Mucosa of descending colon (tissue), 3 donors: Measurements from ENCODE around the gene STN1. TPM values are rescaled to one million over a fixed set of nuclear protein-coding genes. Genes with fewer than 3 reads are reported as not detected.
A peak's percentile ranks its signal among the peaks of the same experiment; 100 is the strongest.
"Not testable (repeated sequence)": the region's sequence is repeated elsewhere in the genome, so short reads cannot be mapped to it uniquely, and the experiment has no call there.

Source experiments
- ATAC-seq: fragments of 200-7000 bp; cut with Tn5 transposase; one replicate; pipeline ENCODE4 v1.9.1; 2020; ENCODE audit warnings: mild to moderate bottlenecking, moderate library complexity
- DNase-seq, 3 donors: peaks; one replicate each; pipeline ENCODE4 v3.0.0-alpha.2; 2020
- H3K36me3 ChIP-seq: fragments of 200-600 bp; one replicate; pipeline ENCODE4 v1.8.0; 2021; ENCODE audit warnings: low read depth, mild to moderate bottlenecking
- H3K4me1 ChIP-seq: fragments of 200-600 bp; one replicate; pipeline ENCODE4 v1.8.0; 2021; ENCODE audit warnings: low read depth, mild to moderate bottlenecking
- H3K4me3 ChIP-seq: fragments of 200-600 bp; one replicate; pipeline ENCODE4 v1.8.0; 2021; ENCODE audit warnings: mild to moderate bottlenecking
- H3K9me3 ChIP-seq: fragments of 200-600 bp; one replicate; pipeline ENCODE4 v1.8.0; 2021; ENCODE audit warnings: mild to moderate bottlenecking
- CTCF ChIP-seq: fragments of 200-600 bp; IDR thresholded peaks from one replicate; pipeline ENCODE4 v1.8.0; 2022; ENCODE audit warnings: antibody characterized with exemption, mild to moderate bottlenecking
- intact Hi-C, 2 donors: fragments of 100-400 bp; cut with DNase I in 1 of 2; cut with micrococcal nuclease in 1 of 2; formaldehyde crosslinking; loops; one replicate each; pipeline versions ENCODE4 v1.11.0 to v1.11.1; 2022; cut with DNase I, micrococcal nuclease
- total RNA-seq, 3 donors: library from RNA; stranded (reverse); fragmentation: NEBNext Ultra II Directional in 2 of 3; extraction: Animal tissue kit (Norgen Biotek cat#: 25700) in 2 of 3; gene quantifications; one replicate each; pipeline versions ENCODE4 v1.2.1 to v1.2.4, GENCODE V29; 2021 to 2023
- donor health status: DM: no; HTN: no; CAD: no; lungs with moderate emphysema.
- donor health status: DM: no; HTN: no; CAD: no.
- donor health status: DM: no; HTN: yes; CAD: no.

STN1 gene
- total RNA-seq, 3 donors from 2014 or later = 18.8 to 25.2 (median 20.7) TPM

GRCh38 chr10:103847346-103847745, 70.6 kb downstream of the STN1 start:
- Histone ChIP-seq H3K36me3 (no peaks in the 10 kb centered on the region), H3K9me3 (no peaks in the 10 kb centered on the region), H3K4me3 (no peak overlapping the region), H3K4me1 (peaks cover 69% of the 10 kb centered on the region)
- DNase-seq (no peak), ATAC-seq (no peak)
- intact Hi-C loops = no loop called here
- no peak for TF ChIP-seq CTCF

DNA sequence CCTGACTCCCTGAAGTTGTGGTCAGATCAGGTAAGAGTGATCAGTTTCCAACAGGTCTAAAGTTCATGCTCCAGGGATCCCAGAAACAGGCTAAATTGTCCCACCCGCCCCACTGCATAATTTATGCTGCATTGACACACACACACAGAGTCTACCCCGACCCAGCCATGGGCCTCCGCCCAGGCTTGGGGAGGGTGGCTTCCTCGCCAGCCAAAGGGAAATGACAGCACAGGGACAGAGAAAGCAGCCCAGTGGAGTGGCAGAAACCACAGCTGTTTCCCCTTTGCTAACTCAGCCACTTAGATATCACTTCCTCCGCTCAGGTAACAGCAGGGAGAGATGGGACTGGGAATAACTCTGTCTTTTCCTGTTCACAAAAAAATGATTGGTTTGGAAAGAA, 72.0 kb downstream of the STN1 start:
- peak; percentile 68 for ATAC-seq
- intact Hi-C loops = no loop called here
- peaks cover 64% of the 10 kb centered on the region for H3K4me1 ChIP-seq
- no peaks in the 10 kb centered on the region for H3K9me3 ChIP-seq
- H3K36me3 ChIP-seq = no peaks in the 10 kb centered on the region
- no peak for TF ChIP-seq CTCF
- DNase-seq = peak; percentile 58 to 77 (median 71)
- H3K4me3 ChIP-seq = no peak overlapping the region

- H3K9me3 ChIP-seq, intact Hi-C loops, H3K36me3 ChIP-seq, H3K4me3 ChIP-seq, ATAC-seq, DNase-seq: not testable (repeated sequence)
- H3K4me1 ChIP-seq = peaks cover 65% of the 10 kb centered on the region
Observed at GRCh38 chr10:103845346-103845745, 72.6 kb downstream of the STN1 start.

DNA sequence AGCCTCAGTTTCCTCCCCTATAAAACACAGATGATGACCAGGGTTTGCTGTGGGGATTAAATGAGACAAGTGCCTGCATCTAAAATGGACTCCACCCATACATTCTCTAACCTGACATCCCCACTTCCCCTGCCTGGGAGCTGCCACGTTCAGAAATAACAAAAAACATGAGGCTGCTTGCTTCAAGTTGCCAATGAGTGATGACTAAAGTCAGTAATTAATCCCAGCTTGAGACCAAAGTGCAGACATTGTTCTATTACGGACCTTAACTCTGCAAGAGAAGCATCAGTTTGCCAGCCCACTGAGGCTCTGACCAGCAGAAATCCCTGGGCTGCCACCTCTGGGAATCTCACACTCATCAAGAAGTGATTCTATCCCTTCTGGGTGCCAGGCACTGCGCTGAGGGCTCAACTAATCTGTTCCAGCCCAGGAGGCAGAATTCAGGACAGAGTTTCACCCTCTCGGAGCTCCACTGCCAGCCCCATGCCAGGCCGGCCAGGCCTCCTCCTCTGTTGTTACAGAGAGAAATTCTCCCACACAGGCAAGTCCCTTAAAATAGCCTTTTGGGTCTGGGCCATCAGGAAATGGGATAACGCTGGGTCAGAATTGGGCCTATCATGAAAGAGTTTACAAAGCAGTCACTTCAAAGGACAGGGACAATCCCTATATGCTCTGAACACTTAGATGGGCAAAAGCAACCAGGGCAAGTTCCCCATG, 74.0 kb downstream of the STN1 start:
- Histone ChIP-seq H3K4me1 (peaks cover 65% of the 10 kb centered on the region), H3K9me3 (no peaks in the 10 kb centered on the region), H3K36me3 (no peaks in the 10 kb centered on the region), H3K4me3 (no peak overlapping the region)
- peak; percentile 19 for ATAC-seq
- no peak for DNase-seq
- intact Hi-C loops = no loop called here
- TF ChIP-seq CTCF = no peak

DNA sequence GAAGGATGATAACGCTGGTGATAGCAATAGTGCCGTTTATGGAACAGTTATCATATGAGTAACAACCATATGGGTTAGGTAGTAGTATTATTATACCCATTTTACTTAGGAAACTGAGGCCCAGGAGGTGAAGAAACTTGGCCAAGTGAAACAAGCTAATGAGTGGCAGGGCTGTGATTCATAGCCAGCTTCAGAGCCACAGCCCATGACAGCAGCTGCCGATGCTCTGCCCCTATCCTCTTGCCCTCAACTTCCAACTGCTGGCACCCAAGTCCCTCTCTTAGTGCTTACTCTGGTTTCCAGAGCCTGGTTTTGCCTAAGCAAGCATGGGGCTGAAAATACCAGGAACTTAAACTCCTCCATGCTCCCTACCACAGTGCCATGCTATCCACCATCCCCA, 74.9 kb downstream of the STN1 start:
- intact Hi-C loops = no loop called here
- DNase-seq = no peak
- Histone ChIP-seq H3K9me3 (no peaks in the 10 kb centered on the region), H3K4me3 (no peak overlapping the region), H3K36me3 (no peaks in the 10 kb centered on the region), H3K4me1 (peaks cover 71% of the 10 kb centered on the region)
- no peak for TF ChIP-seq CTCF
- no peak for ATAC-seq

DNA sequence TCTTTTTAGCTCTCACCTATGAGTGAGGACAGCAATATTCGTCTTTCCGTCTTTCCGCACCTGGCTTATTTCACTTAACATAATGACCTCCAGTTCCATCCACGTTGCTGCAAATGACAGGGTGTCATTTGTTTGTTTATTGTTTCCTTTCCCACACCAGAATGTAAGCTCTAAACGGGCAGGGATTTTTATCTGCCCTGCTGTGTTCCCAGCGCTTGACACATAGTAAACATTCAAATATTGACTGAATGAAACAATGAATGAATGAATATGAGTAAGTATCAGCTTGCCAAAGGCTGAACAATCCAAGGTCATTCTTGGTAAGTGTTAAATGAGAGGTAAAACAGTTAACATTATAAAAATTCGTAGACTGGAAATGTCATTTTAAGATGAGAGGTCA, 75.4 kb downstream of the STN1 start:
- intact Hi-C loops = no loop called here
- peaks cover 76% of the 10 kb centered on the region for H3K4me1 ChIP-seq
- peak; percentile 49 for ATAC-seq
- no peak for DNase-seq
- H3K9me3 ChIP-seq = no peaks in the 10 kb centered on the region
- no peak for TF ChIP-seq CTCF
- H3K4me3 ChIP-seq = no peak overlapping the region
- no peaks in the 10 kb centered on the region for H3K36me3 ChIP-seq
